GM10847 (cell line): Measurements from ENCODE around the gene MFSD6.

Experiments used
- POLR2A ChIP-seq: IDR thresholded peaks from 2 replicates; pipeline ENCODE4 v1.6.1; 2011; ENCODE audit not compliant: insufficient read length; ENCODE audit errors: extremely low read depth

MFSD6 gene

GRCh38 chr2:190446193-190446592 is 38.0 kb downstream of the MFSD6 start:
- no peak for TF ChIP-seq POLR2A

GRCh38 chr2:190446750-190447516 is 38.8 kb downstream of the MFSD6 start:
- TF ChIP-seq POLR2A = no peak

- no peak for TF ChIP-seq POLR2A
These were observed 39.6 kb downstream of the MFSD6 start for GRCh38 chr2:190447766-190448165.

GRCh38 chr2:190449925-190450324 is 41.8 kb downstream of the MFSD6 start:
- TF ChIP-seq POLR2A = no peak

DNA sequence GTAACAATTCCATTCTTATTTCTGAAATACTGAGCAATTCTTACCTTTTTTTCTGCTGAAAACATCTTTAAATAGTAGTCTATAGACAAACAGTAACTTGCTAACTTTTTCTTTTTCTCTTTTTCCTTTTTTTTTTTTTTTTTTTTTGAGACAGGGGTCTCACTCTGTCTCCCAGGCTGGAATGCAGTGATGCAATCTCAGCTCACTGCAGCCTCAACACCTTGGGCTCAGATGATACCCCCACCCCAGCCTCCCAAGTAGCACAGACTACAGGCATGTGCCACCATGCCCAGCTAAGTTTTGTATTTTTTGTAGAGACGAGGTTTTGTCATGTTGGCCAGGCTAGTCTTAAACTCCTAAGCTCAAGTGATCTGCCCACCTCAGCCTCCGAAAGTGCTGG is 42.2 kb downstream of the MFSD6 start:
- no peak for TF ChIP-seq POLR2A

DNA sequence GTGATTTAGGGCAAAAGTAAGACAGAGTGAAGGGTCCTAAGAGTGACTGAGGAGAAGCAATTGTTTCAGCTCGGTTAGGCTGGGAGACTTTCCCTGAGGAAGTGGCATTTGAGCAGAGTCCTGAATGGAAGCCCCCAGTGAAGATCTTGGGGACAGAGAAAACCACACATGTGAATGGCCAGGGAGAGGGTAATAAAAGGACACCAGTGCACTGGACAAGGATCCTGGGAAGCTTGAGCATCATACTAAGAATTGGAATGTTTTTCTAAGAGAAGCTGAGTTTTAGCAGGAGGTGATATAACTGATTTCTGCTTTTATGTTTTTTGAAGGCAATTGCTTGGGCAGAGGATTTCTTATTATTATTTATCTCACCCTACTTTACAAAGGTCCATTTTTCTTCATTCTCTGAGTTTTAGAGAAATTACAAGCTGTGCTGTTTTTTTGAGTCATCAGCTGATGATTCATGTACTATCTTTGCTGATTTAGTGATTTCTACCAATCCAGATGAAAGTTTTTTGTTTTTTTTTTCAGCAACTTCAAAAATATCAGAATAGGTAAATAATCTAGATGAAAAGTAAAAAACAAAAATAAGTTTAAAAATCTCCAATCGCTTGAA is 43.5 kb downstream of the MFSD6 start:
- TF ChIP-seq POLR2A = no peak

GRCh38 chr2:190452433-190452832 is 44.3 kb downstream of the MFSD6 start:
- TF ChIP-seq POLR2A = no peak

DNA sequence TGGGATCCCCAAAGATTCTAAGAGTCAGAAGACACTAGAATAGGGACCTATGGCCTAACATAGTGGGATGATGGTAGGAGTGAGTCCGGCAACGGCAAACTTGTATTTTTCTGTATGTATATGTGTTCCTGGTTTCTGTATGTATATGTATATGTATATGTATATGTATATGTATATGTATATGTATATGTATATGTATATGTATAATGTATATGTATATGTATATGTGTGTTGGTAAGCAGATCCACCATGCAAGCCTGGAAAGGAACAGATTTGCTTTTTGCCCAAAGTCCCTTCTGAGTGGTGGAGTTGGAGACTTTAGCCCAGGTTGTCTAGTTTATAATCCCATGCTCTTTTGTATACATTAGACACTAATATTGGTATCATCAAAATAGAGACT is 46.6 kb downstream of the MFSD6 start:
- TF ChIP-seq POLR2A = no peak

DNA sequence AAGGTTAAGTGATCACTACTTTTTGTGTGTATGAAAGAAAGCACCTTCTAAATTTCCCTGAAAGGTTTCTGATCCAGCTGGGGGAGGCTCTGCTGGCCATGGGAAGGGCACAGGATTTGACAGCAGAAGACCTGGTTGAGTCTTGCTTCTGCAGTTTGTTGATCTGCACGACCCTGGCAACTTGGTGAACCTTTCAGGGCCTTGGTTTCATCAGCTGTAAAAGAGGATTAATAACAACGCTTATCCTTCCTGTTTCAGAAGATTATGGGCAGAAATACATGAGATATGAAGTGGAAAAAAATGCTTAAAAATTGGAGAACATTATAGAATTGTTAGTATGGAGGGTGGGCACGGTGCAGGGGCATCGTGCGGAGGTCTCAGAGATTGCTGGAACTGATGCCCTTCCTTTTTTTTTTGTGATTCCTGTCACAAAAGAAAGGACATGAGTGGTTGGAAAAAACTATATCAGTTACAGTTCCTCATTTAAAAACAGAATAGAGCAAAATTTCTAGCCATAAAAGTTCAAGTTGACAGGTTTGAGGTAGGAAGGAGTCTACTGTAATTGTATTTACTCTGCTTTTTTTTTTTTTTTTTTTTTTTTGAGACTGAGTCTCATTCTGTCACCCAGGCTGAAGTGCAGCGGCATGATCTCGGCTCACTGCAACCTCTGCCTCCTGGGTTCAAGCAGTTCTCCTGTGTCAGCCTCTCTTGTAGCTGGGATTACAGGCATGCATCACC is 47.4 kb downstream of the MFSD6 start:
- TF ChIP-seq POLR2A = no peak

DNA sequence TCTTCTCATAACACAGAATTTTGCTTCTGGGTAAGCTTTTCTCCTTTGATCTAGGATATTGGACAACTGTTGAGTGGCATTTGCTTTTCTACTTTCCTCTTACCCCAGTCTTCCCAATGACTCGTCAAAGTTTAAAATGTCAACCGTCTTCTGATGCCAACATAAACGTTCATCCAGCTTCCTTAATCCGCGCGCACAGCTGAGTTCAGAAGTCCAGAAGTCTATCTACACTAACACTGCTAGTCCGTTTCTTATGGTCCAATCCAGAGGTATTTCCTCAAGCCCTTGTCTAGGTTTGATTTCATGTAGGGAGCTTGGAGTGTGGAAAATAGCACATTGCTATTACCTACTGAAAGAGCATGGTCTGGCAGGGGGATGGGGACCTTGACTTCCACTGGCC is 48.7 kb downstream of the MFSD6 start:
- TF ChIP-seq POLR2A = no peak

GRCh38 chr2:190457256-190457655 is 49.1 kb downstream of the MFSD6 start:
- no peak for TF ChIP-seq POLR2A

- no peak for TF ChIP-seq POLR2A
These were observed 50.4 kb downstream of the MFSD6 start for GRCh38 chr2:190458352-190459107.

DNA sequence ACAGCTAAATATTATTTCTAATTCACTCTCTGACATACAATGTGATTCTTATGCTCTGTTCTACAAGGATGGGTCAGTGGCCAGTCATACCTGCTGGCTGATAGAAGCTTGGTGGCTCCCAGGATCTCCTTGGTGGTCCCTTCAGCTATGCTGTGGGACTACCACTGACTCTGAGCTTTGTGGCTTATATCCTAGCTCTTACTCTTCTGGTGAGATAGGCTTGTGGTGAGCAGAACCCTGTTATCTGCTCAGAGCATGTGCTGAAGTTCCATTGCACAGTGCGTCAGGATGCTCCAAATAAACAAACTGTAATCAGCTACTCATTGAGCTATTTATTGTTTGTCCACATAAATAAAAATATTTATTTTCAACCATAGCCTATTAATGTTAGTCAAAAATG is 51.7 kb downstream of the MFSD6 start:
- TF ChIP-seq POLR2A = no peak

DNA sequence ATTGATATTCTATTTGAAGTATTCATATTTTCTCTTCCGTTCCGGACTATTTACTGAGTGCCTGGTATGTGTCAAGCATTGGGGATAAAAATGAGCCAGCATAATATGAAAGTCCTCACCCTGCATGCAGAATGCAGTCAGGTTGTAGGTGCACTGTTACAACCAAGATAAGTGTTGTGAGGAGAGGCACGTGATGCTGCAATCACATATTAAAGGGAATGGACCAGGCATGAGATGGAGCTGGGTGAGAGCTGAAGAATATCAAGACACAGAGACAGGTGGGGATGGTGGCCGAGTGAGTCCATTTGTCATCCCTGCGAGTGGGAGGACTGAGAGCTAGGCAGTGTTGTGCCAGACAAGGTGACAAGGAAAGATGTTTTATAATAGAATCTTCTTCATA is 52.3 kb downstream of the MFSD6 start:
- TF ChIP-seq POLR2A = no peak

- TF ChIP-seq POLR2A = no peak
These were observed 54.0 kb downstream of the MFSD6 start for GRCh38 chr2:190462181-190462580.
